Measurements from ENCODE around the gene WDR48.

- TF ChIP-seq BHLHE40 (IDR thresholded peaks at IDR 0.05; ENCODE audit: borderline replicate concordance): no peak
- no peak for TF ChIP-seq LEF1 (IDR thresholded peaks at IDR 0.05; ENCODE audit: borderline replicate concordance)
- TF ChIP-seq SP1 (IDR thresholded peaks at IDR 0.05): no peak
- no peak for TF ChIP-seq ELF4 (IDR thresholded peaks at IDR 0.05)
- TF ChIP-seq ARNT (IDR thresholded peaks at IDR 0.05): no peak
- TF ChIP-seq SUZ12 (IDR thresholded peaks at IDR 0.05): no peak
- TF ChIP-seq FOXA1 (IDR thresholded peaks at IDR 0.05): no peak
- TF ChIP-seq CTBP1 (IDR thresholded peaks at IDR 0.05; ENCODE audit: borderline replicate concordance): no peak
- no peak for TF ChIP-seq FOXK2 (IDR thresholded peaks at IDR 0.05)
These were observed 64.1 kb downstream of the WDR48 start for GRCh38 chr3:39115870-39116269.
